OCI-LY1 (cell line): ENCODE data around the gene OR4C45.

Experiments used
- H2AFZ ChIP-seq: fragments of 200-600 bp; sonication (generic), shearing (Covaris generic); 2 replicates; pipeline ENCODE4 v1.6.0; 2014; ENCODE audit warnings: antibody characterized with exemption, mild to moderate bottlenecking, low read length
- H3F3A ChIP-seq: fragments of 200-600 bp; sonication (generic), shearing (Covaris generic); 2 replicates; pipeline ENCODE4 v1.6.0; 2014; ENCODE audit warnings: mild to moderate bottlenecking, antibody characterized with exemption, low read length, moderate library complexity; ENCODE audit not compliant: insufficient read depth
- H3K27ac ChIP-seq: fragments of 200-600 bp; sonication (generic); 2 replicates; pipeline ENCODE4 v1.5.1; 2014; ENCODE audit warnings: low read length, mixed run types, mild to moderate bottlenecking, low read depth; ENCODE audit not compliant: poor library complexity, severe bottlenecking
- H3K27me3 ChIP-seq: fragments of 200-600 bp; sonication (generic); 2 replicates; pipeline ENCODE4 v1.6.0; 2014; ENCODE audit warnings: antibody characterized with exemption, mild to moderate bottlenecking, low read length, moderate library complexity; ENCODE audit not compliant: insufficient read depth
- H3K36me3 ChIP-seq: fragments of 200-600 bp; sonication (generic); 2 replicates; pipeline ENCODE4 v1.6.1; 2014; ENCODE audit warnings: mild to moderate bottlenecking, antibody characterized with exemption, low read length, moderate library complexity, mixed read lengths; ENCODE audit not compliant: insufficient read depth
- H3K4me1 ChIP-seq: fragments of 200-600 bp; sonication (generic); 2 replicates; pipeline ENCODE4 v1.5.1; 2014; ENCODE audit warnings: mild to moderate bottlenecking, low read length, moderate library complexity; ENCODE audit not compliant: insufficient read depth, severe bottlenecking
- H3K4me2 ChIP-seq: fragments of 200-600 bp; sonication (generic), shearing (Covaris generic); 2 replicates; pipeline ENCODE4 v1.6.1; 2014; ENCODE audit warnings: low read length
- H3K4me3 ChIP-seq: fragments of 200-600 bp; sonication (generic); 2 replicates; pipeline ENCODE4 v1.5.1; 2014; ENCODE audit warnings: low read length, low read depth, mild to moderate bottlenecking, mixed read lengths; ENCODE audit not compliant: poor library complexity, severe bottlenecking
- H3K79me2 ChIP-seq: fragments of 200-600 bp; shearing (Covaris generic); 2 replicates; pipeline ENCODE4 v1.6.1; 2016; ENCODE audit warnings: mixed run types, low read length, mixed read lengths; ENCODE audit not compliant: insufficient read depth
- H3K9ac ChIP-seq: fragments of 200-600 bp; sonication (generic), shearing (Covaris generic); 2 replicates; pipeline ENCODE4 v1.6.1; 2014; ENCODE audit warnings: mild to moderate bottlenecking, low read length, mixed read lengths
- H3K9me2 ChIP-seq: fragments of 200-600 bp; sonication (generic), shearing (Covaris generic); 2 replicates; pipeline ENCODE4 v1.6.1; 2014; ENCODE audit warnings: low read depth, mild to moderate bottlenecking, low read length, mixed read lengths
- H3K9me3 ChIP-seq: fragments of 200-600 bp; shearing (Covaris generic); 2 replicates; pipeline ENCODE4 v1.6.1; 2014; ENCODE audit warnings: low read length, mixed read lengths
- H4K20me1 ChIP-seq: fragments of 200-600 bp; sonication (generic), shearing (Covaris generic); 2 replicates; pipeline ENCODE4 v1.6.0; 2016; ENCODE audit warnings: mild to moderate bottlenecking, low read length; ENCODE audit not compliant: insufficient read depth
- CTCF ChIP-seq: fragments of 200-600 bp; sonication (generic), shearing (Covaris generic); IDR thresholded peaks from 2 replicates; pipeline ENCODE4 v1.5.1; 2017; ENCODE audit warnings: mild to moderate bottlenecking, antibody characterized with exemption, low read length, moderate library complexity, mixed read lengths
- EZH2 ChIP-seq: fragments of 200-600 bp; sonication (generic), shearing (Covaris generic); IDR thresholded peaks from 2 replicates; pipeline ENCODE4 v1.8.0; 2017; ENCODE audit warnings: borderline replicate concordance, mixed run types, mild to moderate bottlenecking, antibody characterized with exemption, low read length, moderate library complexity, mixed read lengths

Gene OR4C45

GRCh38 chr11:50074161-50074560 lies 41.5 kb downstream of the OR4C45 start:
- Histone ChIP-seq H3F3A (no peaks in the 10 kb centered on the region), H3K4me1 (no peaks in the 10 kb centered on the region), H3K4me3 (no peak overlapping the region), H3K27ac (no peak overlapping the region), H4K20me1 (no peaks in the 10 kb centered on the region), H3K9me3 (no peaks in the 10 kb centered on the region), H2AFZ (no peak overlapping the region), H3K79me2 (no peaks in the 10 kb centered on the region), H3K9ac (no peak overlapping the region), H3K9me2 (no peaks in the 10 kb centered on the region), H3K4me2 (no peak overlapping the region), H3K27me3 (no peaks in the 10 kb centered on the region), H3K36me3 (no peaks in the 10 kb centered on the region)
- TF ChIP-seq CTCF = no peak
- TF ChIP-seq EZH2 = no peak

GRCh38 chr11:50075856-50076255 lies 43.2 kb downstream of the OR4C45 start:
- no peaks in the 10 kb centered on the region for H4K20me1 ChIP-seq

GRCh38 chr11:50077526-50077925 lies 44.9 kb downstream of the OR4C45 start:
- Histone ChIP-seq H3F3A (no peaks in the 10 kb centered on the region), H3K79me2 (no peaks in the 10 kb centered on the region), H4K20me1 (no peaks in the 10 kb centered on the region), H3K36me3 (no peaks in the 10 kb centered on the region), H3K27me3 (no peaks in the 10 kb centered on the region), H3K4me1 (no peaks in the 10 kb centered on the region), H3K27ac (no peak overlapping the region), H3K4me2 (no peak overlapping the region), H3K9me2 (no peaks in the 10 kb centered on the region), H3K9ac (no peak overlapping the region), H3K4me3 (no peak overlapping the region), H3K9me3 (no peaks in the 10 kb centered on the region), H2AFZ (no peak overlapping the region)
- TF ChIP-seq EZH2 = no peak
- no peak for TF ChIP-seq CTCF

More at GRCh38 chr11:50075856-50076255, 43.2 kb downstream of the OR4C45 start:
- Histone ChIP-seq H2AFZ (0 out of 2 replicates have a peak overlapping the region, but pooled peaks have one; percentile 36), H3K9ac (no peak overlapping the region), H3K9me3 (no peaks in the 10 kb centered on the region), H3F3A (no peaks in the 10 kb centered on the region), H3K9me2 (no peaks in the 10 kb centered on the region), H3K4me2 (no peak overlapping the region), H3K4me3 (no peak overlapping the region), H3K79me2 (no peaks in the 10 kb centered on the region), H3K27me3 (no peaks in the 10 kb centered on the region), H3K36me3 (no peaks in the 10 kb centered on the region), H3K4me1 (no peaks in the 10 kb centered on the region), H3K27ac (no peak overlapping the region)
- TF ChIP-seq EZH2 = no peak
- TF ChIP-seq CTCF = no peak
